GM21576 (cell line): ENCODE measurements around the gene MTCH1.

Source experiments
- ATAC-seq: cut with Tn5 transposase; IDR thresholded peaks from one replicate; pipeline ENCODE4 v1.9.1; 2021; ENCODE audit warnings: mild to moderate bottlenecking, moderate library complexity; ENCODE audit not compliant: unreplicated experiment

MTCH1 gene

DNA sequence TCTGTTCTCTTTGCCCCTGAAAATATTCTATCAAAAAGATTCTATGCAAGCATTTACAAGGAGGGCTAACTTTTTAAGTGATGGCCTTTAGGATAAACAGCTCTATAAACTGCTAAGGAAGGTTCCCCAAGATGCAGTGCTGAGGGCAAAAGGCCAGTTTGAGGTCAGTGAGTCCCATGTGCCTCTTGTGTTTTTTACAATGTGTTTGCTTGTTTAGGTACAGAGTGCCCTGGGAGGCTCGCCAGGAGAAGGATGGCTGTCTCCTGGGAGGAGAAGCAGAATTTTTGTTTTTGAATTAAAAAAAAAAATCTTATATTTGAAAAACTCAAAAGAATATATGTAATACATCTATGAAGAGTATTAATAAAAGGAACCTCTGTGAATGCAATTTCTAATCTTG, 12.8 kb downstream of the MTCH1 start:
- no peak for ATAC-seq

DNA sequence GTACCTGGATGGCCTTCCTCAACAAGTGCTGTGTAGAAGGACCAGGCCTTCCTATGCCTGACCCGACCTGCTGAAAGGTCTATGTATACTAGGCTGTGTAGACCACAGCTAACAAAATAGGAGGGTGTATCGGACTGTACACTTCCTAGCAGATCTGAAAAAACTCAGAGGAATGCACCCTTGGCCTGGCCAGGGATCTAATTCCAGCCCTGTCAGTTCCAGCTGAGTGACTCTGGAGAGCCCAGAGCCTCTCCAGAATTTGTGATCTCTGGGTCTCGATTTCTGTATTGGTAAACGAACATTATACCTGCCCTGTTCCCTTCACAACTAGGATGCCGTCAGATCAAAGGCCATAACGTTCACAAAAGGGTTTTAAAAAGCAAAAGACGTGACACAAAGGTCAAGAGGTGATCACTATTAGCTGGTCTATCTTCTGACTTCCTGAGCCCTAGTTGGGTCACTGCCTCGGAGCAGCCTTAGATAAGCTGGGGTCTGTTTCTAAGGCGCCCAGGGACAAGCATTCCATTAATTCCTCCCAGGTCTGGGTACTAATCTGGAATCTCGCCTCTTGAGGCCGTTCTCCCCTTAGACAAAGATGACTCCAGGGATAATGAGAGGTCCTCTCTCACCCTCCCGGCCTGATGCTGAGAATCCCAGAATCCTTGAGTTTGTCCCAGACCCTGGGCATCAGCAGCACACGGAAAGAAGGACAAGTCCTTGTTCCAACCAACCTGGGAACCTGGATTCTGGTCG, 13.9 kb downstream of the MTCH1 start:
- no peak for ATAC-seq

DNA sequence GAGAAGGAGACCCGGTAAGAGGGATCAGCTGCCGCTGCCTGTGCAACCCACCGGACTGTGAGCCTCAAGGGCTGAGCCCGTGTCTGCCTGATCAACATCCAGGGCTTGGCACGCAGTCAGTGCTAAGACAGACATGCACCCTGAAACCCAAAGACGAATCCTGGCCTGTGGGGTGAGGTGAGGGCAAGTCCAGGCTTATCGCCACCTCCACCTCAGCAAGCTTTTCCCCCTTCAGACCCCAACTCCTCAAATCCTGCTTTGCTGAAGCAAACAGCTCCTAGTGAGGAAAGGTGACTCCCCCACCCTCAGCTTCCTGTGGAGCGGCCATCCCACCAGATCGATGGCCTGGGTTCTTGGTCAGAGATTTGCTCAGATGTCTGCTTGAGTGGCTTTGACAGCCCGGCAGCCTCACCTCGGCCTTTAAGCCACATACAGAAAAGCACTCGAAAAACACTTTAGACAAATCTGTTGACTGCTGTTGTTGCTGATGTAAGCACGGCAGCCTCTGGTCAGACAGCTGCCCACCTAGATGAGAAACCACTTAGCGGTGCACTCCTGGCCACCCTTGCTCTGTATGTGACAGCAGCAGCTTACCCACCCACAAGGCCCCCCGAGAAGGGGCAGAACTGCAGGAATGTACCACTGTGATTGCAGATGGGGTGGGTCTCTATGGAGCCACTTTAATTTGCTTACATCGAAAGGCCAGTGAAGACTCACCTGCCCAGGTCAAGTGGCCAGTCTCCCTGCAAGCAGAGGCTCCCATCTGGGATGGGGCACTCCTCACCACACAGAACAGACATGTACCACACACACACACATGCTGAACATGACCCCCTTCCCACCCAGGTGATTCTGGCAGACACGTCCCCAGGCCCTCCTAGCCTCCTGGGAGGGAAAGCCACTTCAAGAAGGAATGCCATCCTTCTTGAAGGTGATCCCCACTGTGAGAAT, 14.8 kb downstream of the MTCH1 start:
- no peak for ATAC-seq

DNA sequence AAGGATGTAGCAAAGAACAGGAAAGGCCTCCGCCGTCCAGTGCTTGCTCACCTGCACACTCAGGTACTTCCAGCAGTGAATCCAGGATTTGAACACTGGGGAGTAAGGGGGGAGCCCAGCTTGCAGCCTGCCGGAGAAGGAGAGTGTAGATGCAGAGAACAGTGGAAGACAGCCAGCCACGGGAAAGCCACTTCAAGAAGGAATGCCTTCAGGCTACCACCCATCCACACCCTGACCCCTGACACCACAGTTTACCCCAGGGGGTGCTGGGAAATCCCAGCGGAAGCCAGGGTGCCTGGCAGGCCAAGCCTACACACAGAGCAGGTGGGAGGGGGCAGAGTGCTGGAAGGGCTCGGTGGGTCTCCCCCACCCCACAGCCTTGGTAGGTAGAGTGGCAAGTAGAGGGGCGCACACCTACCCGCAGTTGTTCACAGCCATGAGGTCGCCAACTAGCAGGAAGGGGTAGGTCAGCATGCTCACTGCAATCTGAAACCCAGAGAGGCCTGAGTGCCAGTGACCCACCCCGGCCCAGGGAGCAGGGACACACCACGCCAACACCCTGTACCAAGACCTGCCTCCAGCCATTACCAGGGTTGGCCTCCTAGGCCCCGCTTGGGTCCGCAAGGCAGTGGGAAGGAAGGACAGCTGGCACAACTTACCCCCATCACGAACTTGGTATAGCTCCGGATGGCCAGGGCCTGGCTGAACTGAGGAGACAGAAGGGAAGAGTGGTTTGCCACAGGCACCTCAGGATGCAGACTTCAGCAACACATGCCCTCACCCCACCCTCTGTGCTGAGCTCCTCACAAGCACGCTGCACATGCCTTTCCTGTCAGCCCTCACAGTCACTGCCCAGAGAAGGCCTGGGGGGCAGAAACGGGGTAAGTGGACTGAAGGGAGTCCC, 15.8 kb downstream of the MTCH1 start:
- ATAC-seq, result no peak

DNA sequence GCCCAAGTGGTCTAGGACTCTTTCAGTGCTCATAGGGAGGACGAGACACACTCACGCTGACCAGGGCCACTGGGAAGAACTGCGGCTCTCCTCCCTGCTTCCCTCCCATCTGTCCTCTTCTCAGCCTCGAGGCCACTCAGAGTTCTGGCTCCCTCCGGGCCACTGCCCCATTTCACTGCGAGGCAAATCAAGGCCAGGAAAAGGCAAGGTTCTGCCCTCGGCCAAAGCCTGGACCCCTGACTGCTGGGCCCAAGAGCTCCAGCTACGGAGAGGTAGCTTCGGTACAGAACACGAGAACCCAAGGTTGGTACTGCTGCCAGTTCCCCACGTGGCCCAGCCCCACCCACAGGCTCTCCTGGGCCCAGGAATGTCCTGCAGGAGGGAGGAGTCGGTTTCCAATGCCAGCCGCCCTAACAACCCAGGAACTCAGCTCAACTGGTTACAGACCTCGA, 16.7 kb downstream of the MTCH1 start:
- ATAC-seq, result no peak

DNA sequence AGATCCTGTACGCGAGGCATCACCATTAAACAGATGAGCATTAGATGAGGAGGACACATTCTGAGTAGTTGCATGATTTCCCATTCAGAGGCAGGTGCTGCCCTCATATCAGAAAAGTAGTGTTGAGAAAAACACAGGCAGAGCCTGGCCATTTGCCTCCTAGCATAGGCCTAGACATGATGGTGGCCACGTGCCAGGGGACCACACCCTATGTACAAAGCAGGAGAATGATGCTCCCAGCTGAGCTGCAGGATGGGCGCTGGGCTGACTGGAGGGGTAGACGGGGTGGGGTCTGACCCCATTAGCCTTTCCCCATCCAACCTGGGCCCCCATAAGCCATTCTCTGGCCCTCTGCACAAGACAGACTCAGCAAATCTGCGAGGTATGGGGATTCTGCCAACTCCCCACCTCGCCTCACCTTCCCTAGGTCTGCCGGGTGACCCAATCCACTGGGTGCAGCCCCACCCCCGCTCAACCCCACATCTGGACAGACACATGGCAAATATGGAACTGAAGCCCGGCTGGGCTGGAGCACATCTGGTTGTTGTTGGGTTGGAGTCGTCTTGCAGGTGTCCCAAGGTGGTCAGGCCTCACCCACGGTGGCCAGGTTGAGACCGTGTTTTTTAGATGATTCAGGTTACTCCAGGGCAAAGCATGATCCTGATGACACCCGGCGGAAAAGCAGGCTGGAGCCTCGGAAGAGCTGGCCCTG, 17.6 kb downstream of the MTCH1 start:
- ATAC-seq, result no peak

DNA sequence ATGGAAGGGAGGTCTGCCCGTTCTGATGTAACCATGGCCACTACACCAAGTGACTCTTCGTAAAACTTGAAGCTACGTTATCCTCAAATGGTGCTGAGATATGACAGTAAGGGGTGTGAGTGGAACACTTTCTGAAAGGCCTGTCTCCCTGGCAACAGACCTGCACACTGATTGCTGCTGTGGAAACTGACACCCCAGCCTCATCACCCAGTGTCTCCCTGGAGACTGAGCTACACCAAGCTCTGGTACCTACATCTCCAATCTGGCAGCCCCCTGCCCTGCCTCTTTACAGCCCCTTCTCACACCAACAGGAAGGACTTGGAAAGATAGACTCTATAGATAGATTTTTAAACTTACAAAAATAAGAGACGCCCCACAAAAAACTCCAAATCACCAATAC, 18.2 kb downstream of the MTCH1 start:
- no peak for ATAC-seq

DNA sequence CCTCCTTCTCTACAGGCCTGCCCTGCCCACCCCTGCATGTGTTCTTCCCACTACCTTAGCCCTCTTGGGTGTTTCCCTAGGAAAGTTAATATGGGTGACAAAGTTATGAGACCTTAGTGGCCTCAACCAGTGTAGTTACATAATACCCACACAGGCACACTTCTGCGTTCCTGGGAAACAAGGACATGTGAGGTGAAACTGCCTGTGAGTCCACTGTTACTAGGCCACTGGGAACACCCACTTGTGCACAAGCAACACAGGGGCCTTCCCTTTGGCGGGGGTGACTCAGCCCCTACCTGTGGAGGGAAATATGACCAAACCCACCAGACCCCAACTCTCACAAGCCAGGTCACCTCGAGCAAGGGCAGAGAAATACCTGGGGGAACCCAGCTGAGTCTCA, 18.7 kb downstream of the MTCH1 start:
- ATAC-seq, result no peak

DNA sequence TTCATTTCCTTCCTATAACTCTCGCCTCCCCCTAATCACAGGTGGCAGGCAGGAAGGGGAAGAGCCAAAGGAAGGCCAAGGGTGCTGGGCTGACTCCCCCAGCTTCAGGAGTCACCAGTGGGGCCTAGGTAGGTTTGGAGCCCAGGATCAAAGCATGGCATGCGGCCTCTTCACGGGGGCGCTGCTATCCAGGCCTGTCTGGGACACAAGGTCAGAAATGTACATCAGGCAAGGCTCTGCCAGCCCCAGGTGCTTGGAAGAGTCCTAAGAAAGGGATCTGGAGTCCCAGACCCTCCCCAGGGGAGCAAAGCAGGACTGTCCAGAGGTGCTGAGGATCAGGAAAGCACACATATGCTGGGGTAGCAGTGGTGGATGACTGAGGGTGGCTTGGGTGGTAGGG, 21.1 kb downstream of the MTCH1 start:
- ATAC-seq, result no peak

DNA sequence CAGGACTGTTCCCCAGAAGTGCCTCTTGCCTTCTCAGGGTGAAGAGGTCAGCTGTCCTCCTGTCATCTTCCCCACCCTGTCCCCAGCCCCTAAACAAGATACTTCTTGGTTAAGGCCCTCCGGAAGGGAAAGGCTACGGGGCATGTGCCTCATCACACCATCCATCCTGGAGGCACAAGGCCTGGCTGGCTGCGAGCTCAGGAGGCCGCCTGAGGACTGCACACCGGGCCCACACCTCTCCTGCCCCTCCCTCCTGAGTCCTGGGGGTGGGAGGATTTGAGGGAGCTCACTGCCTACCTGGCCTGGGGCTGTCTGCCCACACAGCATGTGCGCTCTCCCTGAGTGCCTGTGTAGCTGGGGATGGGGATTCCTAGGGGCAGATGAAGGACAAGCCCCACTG, 21.6 kb downstream of the MTCH1 start:
- no peak for ATAC-seq

DNA sequence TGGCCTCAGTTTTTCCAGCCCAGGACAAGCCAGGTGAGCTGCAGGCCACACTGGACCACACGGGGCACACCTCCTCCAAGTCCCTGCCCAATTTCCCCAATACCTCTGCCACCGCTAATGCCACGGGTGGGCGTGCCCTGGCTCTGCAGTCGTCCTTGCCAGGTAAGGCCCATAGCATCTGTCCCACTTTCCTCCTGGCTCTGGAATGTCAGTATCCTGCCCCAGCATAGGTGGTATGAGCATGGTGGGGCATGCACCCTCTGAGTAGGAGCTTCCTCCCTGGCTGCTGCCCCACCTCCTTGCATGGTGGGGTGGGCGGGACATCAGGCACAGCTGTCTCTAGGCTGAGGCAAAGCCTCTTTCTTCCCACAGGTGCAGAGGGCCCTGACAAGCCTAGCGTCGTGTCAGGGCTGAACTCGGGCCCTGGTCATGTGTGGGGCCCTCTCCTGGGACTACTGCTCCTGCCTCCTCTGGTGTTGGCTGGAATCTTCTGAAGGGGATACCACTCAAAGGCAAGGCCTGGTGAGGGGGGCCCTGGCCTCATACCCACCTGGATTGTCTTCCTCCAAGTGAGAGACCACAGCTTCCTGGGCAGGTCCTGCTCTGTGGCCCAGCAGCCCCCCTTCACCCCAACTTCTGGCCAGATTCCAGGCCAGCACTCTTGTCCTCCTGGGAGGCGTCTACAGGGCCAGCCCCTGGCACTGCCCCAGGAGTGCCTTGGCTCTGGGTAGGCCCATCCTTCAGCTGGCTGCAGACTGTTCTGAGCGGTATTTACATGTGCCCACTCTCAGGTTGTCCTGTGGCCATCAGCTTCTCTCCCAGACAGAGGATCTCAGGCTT, 22.3 kb downstream of the MTCH1 start:
- no peak for ATAC-seq

DNA sequence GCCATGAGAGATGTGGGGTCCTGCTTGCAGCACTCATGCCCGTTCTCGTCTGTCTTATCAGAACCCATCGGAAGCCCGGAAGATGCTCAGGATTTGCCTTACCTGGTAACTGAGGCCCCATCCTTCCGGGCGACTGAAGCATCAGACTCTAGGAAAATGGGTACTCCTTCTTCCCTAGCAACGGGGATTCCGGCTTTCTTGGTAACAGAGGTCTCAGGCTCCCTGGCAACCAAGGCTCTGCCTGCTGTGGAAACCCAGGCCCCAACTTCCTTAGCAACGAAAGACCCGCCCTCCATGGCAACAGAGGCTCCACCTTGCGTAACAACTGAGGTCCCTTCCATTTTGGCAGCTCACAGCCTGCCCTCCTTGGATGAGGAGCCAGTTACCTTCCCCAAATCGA, 23.1 kb downstream of the MTCH1 start:
- no peak for ATAC-seq

DNA sequence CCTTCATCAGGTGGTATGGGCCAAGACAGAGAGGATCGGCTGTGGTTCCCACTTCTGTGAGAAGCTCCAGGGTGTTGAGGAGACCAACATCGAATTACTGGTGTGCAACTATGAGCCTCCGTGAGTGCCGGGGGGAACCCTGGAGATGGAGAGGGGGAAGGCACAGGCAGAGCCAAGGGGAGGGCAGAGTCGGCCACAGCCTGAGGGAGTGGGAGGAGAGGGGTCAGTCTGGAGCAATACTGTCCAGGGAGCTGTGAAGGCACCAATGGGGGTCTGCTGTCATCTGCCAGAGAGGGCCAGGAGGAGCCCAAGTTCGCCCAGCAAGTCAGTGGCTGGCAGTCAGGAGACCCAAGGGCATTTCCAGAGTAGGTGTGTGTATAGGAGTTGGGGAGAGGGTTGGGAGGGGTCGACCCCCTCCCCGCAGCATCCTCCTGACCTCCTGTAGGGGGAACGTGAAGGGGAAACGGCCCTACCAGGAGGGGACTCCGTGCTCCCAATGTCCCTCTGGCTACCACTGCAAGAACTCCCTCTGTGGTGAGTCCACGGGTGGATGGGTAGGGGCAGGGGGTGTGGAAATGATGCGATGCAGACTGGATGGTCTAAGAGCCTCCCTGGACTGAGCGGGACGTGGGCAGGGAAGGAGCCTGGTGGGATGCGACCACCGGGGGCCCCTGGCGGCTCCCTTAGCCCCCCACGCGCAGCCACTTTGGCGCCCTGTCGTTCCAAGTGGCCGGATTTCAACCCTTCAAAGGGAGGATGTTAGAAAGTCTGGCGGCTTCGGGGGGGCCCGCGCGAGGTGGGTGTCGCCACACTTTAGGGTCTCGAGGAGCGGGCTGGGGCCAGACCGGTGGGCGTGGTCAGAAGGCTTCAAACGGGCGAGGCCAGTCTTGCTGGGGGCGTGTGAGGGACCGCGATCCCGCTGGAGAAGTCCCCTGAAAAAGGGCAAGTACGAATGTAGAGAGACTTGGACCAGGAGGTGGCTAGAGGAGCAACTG, 24.3 kb downstream of the MTCH1 start:
- ATAC-seq, result no peak

DNA sequence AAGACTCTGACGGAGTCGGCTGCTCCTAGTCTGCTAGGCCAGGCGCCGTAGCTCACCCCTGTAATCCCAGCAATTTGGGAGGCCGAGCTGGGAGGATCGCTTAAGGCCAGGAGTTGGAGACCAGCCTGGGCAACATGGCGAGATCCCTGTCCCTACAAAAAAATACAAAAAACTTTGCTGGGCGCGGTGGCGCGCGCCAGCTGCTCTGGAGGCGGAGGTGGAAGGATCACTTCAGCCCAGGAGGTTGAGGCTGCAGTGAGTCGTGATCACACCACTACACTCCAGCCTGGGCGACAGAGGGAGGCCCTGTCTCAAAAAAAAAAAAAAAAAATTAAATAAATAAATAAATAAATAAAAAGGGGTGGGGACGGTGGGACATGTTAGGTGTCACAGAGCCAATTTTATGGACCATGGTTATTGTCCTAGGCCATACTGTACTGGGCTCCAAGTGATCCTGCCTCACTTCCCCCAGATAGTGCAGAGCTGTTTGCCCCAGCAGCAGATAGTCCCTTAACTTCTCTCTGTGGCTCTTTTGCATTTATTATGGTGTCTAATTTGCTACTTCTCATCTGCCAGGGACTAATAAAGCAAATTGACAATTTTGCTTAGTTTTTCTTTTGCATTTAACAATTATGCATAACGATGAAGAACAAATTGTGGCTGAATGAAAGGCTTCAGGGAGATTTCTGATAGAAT, 26.3 kb downstream of the MTCH1 start:
- ATAC-seq, result no peak

DNA sequence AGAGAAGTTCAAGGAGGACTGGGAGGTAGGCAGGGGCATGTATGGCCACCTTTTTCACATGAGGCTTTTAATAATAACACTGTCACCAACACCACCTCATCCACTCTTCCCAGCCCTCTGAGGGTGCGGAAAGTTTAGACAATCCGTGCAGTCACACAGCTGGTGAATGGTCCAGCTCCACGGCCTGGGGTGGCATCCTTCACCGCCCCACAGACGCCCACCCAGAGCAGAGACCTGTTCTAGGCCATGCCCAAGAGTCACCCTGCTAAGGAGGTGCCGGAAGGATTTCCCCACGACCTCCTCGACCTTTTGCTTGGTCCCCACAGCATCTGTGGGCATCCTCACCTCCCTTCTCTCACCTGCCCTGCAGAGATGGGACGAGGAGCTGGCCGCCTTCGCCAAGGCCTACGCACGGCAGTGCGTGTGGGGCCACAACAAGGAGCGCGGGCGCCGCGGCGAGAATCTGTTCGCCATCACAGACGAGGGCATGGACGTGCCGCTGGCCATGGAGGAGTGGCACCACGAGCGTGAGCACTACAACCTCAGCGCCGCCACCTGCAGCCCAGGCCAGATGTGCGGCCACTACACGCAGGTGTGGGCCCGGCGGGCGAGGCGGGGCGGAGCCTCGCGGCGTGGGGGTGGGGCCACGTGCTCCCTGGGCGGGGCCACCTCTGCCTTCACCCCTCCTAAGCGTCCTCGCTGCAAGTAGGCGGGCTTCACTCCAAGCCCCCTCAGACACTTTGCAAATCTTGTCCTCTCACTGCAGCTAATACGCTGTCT, 27.0 kb downstream of the MTCH1 start:
- ATAC-seq, result no peak

DNA sequence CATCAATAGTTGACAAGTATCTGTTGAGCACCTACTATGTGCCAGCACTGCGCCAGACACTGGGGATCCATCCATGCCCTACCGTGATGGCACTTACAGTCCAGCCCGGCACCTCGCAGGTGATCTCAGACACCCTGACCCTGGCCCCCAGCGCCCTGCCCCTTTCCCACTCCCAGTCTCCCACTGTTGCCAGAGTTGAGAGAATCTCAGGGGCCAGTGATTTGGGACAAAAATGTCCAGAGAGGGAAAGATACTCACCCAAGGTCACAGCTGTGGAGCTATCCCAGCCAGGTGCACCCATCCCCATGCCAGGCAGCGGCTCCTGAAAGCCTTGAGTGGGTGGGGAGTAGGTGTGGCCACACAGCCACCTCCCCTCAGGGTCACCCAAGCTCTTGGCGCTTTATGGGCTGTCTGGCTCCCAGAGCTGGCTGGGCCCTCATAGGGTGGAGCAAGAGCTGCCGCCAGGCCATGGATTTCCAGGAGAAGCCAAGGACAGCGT, 28.2 kb downstream of the MTCH1 start:
- ATAC-seq, result no peak

DNA sequence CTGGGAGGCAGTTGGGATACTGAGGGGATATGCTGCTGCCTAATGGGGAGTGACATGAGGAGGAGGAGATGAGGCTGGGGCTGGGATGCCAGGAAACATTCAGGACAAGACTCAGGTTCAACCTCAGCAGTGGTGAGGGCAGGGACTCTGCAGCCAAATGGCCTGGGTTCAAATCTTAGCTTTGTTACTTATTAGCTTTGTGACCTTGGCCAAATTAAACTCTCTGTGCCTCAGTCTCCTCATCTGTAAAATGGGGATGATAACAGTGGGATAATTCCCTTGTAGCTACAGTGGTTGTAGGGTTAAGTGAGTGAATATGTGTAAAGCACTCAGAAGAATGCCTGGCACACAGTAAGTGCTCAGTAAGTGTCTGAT, 29.6 kb downstream of the MTCH1 start:
- ATAC-seq, result no peak
